ENCODE data around the gene PEPD. TPM values are rescaled to one million over a fixed set of nuclear protein-coding genes. Genes with fewer than 3 reads are reported as not detected.

Gene PEPD
- total and polyA plus RNA-seq, 10 of the 15 experiments (the other 5 are each of a cell fraction or from before 2014, with no cell fraction given), result 1.4 to 52.0 (median 20.2) TPM

GRCh38 chr19:33427801-33428626, 93.6 kb downstream of the PEPD start:
- in situ Hi-C loops (cut with MboI), result no loop called here

More at GRCh38 chr19:33427801-33428626, 93.6 kb downstream of the PEPD start:
- intact Hi-C loops (cut with micrococcal nuclease; ENCODE audit: unreplicated experiment), result no loop called here
- ATAC-seq (no peak), DNase-seq (ENCODE audit: low read depth, low spot score) (no peak), FAIRE-seq (no peak)
- no peaks in the 10 kb centered on the region for H3K36me3 ChIP-seq (ENCODE audit: control insufficient read depth in 2 of 2, insufficient read depth in 2 of 2, low read length in 1 of 2)
- ChIA-PET POLR2A (no interaction called here), CTCF (interaction anchor here (1.5 kb wide), 1 partner anchor 12 kb away, joined by 3 read pairs; no protein-coding TSS in a partner anchor), RAD21 (ENCODE audit: unreplicated experiment) (no interaction called here), SMC1A (ENCODE audit: uncharacterized antibody, unreplicated experiment) (no interaction called here)
- H3K4me3 ChIP-seq, result no peak overlapping the region
- no peak overlapping the region for H3K27ac ChIP-seq (ENCODE audit: control insufficient read depth, insufficient read depth)
- no peaks in the 10 kb centered on the region for H3K9me3 ChIP-seq (replicated peaks; ENCODE audit: control insufficient read depth, insufficient read depth, low read length)
- no peaks in the 10 kb centered on the region for H4K20me1 ChIP-seq (ENCODE audit: control insufficient read depth, insufficient read depth)
- TF ChIP-seq ZNF384 (IDR thresholded peaks at IDR 0.05; ENCODE audit: borderline replicate concordance, low read depth, low read length), result no peak
- TF ChIP-seq ZNF24 (IDR thresholded peaks at IDR 0.05), result no peak
- TF ChIP-seq NBN (IDR thresholded peaks at IDR 0.05), result no peak
- TF ChIP-seq, protein P1, sequence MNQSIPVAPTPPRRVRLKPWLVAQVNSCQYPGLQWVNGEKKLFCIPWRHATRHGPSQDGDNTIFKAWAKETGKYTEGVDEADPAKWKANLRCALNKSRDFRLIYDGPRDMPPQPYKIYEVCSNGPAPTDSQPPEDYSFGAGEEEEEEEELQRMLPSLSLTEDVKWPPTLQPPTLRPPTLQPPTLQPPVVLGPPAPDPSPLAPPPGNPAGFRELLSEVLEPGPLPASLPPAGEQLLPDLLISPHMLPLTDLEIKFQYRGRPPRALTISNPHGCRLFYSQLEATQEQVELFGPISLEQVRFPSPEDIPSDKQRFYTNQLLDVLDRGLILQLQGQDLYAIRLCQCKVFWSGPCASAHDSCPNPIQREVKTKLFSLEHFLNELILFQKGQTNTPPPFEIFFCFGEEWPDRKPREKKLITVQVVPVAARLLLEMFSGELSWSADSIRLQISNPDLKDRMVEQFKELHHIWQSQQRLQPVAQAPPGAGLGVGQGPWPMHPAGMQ (IDR thresholded peaks at IDR 0.05; ENCODE audit: borderline replicate concordance), result no peak
- TF ChIP-seq POLR2A (IDR thresholded peaks at IDR 0.05; ENCODE audit: low read depth, low read length), result no peak
- no peak for TF ChIP-seq SRF (IDR thresholded peaks at IDR 0.05; ENCODE audit: low read depth in 2 of 2, low read length in 2 of 2)
- TF ChIP-seq, protein P2, sequence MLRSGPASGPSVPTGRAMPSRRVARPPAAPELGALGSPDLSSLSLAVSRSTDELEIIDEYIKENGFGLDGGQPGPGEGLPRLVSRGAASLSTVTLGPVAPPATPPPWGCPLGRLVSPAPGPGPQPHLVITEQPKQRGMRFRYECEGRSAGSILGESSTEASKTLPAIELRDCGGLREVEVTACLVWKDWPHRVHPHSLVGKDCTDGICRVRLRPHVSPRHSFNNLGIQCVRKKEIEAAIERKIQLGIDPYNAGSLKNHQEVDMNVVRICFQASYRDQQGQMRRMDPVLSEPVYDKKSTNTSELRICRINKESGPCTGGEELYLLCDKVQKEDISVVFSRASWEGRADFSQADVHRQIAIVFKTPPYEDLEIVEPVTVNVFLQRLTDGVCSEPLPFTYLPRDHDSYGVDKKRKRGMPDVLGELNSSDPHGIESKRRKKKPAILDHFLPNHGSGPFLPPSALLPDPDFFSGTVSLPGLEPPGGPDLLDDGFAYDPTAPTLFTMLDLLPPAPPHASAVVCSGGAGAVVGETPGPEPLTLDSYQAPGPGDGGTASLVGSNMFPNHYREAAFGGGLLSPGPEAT (IDR thresholded peaks at IDR 0.05; ENCODE audit: low read depth), result no peak
- TF ChIP-seq ESRRA (IDR thresholded peaks at IDR 0.05; ENCODE audit: low read length), result no peak
- TF ChIP-seq KDM1A (IDR thresholded peaks at IDR 0.05; ENCODE audit: borderline replicate concordance), result no peak
- TF ChIP-seq ZZZ3 (IDR thresholded peaks at IDR 0.05; ENCODE audit: control insufficient read depth, insufficient read length, low read depth), result no peak
- TF ChIP-seq IKZF2 (IDR thresholded peaks at IDR 0.05), result no peak
- no peak for TF ChIP-seq HDGF (IDR thresholded peaks at IDR 0.05)
- no peak for TF ChIP-seq SMAD1 (IDR thresholded peaks at IDR 0.05; ENCODE audit: low read depth, partially characterized antibody)
- no peak for TF ChIP-seq STAT3 (IDR thresholded peaks at IDR 0.05; ENCODE audit: low read depth, low read length)
- TF ChIP-seq WRNIP1 (IDR thresholded peaks at IDR 0.05; ENCODE audit: borderline replicate concordance, low read depth, low read length), result no peak
- no peak for TF ChIP-seq MYC (IDR thresholded peaks at IDR 0.05; ENCODE audit: insufficient read depth, insufficient read length, insufficient replicate concordance, low read length, severe bottlenecking)
- TF ChIP-seq SUPT20H (IDR thresholded peaks at IDR 0.05; ENCODE audit: borderline replicate concordance, control insufficient read depth, low read depth, low read length), result no peak
- TF ChIP-seq MXI1 (IDR thresholded peaks at IDR 0.05; ENCODE audit: low read depth, low read length), result no peak
- no peak overlapping the region for H3K4me2 ChIP-seq (ENCODE audit: control insufficient read depth, insufficient read depth)
- 68% methylated on average over 22 of the region's 22 CpGs for WGBS (ENCODE audit: insufficient coverage, insufficient replicate concordance, low lambda C conversion rate, missing lambda C conversion rate)
- no peak overlapping the region for H3K9ac ChIP-seq (ENCODE audit: control insufficient read depth, insufficient read depth, low read length)
- H3K4me1 ChIP-seq (ENCODE audit: control insufficient read depth, insufficient read depth, low read length), result no peaks in the 10 kb centered on the region
- H2AFZ ChIP-seq (ENCODE audit: control insufficient read depth, low read depth, low read length), result no peak overlapping the region
- BruUV-seq (replicated peaks), result no TSS peak
- no peaks in the 10 kb centered on the region for H3K27me3 ChIP-seq (replicated peaks in 1 of 2; ENCODE audit: control insufficient read depth in 2 of 2, insufficient read depth in 2 of 2, low read length in 1 of 2)
- no peaks in the 10 kb centered on the region for H3K79me2 ChIP-seq (ENCODE audit: control insufficient read depth, insufficient read depth, low read length)
